ENCODE data around the gene EVC2. TPM values are rescaled to one million over a fixed set of nuclear protein-coding genes. Genes with fewer than 3 reads are reported as not detected.

Gene EVC2
- total and polyA plus RNA-seq, 10 of the 15 experiments (the other 5 are each of a cell fraction or from before 2014, with no cell fraction given), result 0.34 to 10.4 (median 5.6) TPM

DNA sequence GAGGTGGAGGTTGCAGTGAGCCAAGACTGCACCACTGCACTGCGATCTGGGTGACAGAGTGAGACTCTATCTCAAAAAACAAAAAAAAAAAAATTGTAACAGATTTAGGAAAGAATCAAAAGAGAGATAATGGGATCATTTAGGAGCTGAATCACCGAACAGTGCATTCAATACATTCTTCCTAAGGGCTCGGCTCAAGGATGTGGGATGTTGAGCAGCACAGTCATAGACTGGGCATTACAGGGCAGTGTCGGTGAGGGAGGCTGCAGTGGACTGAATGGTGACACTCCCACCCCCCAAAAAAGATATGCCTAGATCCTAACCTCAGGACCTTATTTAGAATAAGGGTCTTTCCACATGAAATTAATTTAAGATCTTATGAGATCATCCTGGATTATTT lies 70.0 kb downstream of the EVC2 start:
- intact Hi-C loops (cut with micrococcal nuclease; ENCODE audit: unreplicated experiment), result no loop called here
- TF ChIP-seq SMAD5 (IDR thresholded peaks at IDR 0.05; ENCODE audit: low read depth), result no peak
- TF ChIP-seq, protein P1, sequence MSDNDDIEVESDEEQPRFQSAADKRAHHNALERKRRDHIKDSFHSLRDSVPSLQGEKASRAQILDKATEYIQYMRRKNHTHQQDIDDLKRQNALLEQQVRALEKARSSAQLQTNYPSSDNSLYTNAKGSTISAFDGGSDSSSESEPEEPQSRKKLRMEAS (IDR thresholded peaks at IDR 0.05; ENCODE audit: low read depth, low read length), result no peak
- no peak for TF ChIP-seq NRF1 (conservative IDR thresholded peaks at IDR 0.05; ENCODE audit: low read depth, low read length)
- no peak for TF ChIP-seq NR2F1 (conservative IDR thresholded peaks at IDR 0.05)
- TF ChIP-seq, protein P2, sequence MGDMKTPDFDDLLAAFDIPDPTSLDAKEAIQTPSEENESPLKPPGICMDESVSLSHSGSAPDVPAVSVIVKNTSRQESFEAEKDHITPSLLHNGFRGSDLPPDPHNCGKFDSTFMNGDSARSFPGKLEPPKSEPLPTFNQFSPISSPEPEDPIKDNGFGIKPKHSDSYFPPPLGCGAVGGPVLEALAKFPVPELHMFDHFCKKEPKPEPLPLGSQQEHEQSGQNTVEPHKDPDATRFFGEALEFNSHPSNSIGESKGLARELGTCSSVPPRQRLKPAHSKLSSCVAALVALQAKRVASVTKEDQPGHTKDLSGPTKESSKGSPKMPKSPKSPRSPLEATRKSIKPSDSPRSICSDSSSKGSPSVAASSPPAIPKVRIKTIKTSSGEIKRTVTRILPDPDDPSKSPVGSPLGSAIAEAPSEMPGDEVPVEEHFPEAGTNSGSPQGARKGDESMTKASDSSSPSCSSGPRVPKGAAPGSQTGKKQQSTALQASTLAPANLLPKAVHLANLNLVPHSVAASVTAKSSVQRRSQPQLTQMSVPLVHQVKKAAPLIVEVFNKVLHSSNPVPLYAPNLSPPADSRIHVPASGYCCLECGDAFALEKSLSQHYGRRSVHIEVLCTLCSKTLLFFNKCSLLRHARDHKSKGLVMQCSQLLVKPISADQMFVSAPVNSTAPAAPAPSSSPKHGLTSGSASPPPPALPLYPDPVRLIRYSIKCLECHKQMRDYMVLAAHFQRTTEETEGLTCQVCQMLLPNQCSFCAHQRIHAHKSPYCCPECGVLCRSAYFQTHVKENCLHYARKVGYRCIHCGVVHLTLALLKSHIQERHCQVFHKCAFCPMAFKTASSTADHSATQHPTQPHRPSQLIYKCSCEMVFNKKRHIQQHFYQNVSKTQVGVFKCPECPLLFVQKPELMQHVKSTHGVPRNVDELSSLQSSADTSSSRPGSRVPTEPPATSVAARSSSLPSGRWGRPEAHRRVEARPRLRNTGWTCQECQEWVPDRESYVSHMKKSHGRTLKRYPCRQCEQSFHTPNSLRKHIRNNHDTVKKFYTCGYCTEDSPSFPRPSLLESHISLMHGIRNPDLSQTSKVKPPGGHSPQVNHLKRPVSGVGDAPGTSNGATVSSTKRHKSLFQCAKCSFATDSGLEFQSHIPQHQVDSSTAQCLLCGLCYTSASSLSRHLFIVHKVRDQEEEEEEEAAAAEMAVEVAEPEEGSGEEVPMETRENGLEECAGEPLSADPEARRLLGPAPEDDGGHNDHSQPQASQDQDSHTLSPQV (IDR thresholded peaks at IDR 0.05), result no peak
- TF ChIP-seq BCL11A (IDR thresholded peaks at IDR 0.05; ENCODE audit: low read depth, low read length), result no peak
- TF ChIP-seq, protein P3, sequence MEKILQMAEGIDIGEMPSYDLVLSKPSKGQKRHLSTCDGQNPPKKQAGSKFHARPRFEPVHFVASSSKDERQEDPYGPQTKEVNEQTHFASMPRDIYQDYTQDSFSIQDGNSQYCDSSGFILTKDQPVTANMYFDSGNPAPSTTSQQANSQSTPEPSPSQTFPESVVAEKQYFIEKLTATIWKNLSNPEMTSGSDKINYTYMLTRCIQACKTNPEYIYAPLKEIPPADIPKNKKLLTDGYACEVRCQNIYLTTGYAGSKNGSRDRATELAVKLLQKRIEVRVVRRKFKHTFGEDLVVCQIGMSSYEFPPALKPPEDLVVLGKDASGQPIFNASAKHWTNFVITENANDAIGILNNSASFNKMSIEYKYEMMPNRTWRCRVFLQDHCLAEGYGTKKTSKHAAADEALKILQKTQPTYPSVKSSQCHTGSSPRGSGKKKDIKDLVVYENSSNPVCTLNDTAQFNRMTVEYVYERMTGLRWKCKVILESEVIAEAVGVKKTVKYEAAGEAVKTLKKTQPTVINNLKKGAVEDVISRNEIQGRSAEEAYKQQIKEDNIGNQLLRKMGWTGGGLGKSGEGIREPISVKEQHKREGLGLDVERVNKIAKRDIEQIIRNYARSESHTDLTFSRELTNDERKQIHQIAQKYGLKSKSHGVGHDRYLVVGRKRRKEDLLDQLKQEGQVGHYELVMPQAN (conservative IDR thresholded peaks at IDR 0.05), result no peak
- SMC1A ChIA-PET (ENCODE audit: uncharacterized antibody, unreplicated experiment), result no interaction called here

More for the DNA sequence above, 70.0 kb downstream of the EVC2 start:
- Histone ChIP-seq H2AFZ (ENCODE audit: control insufficient read depth, low read depth, low read length) (no peak overlapping the region), H3K9me3 (replicated peaks; ENCODE audit: control insufficient read depth, insufficient read depth, low read length) (no peaks in the 10 kb centered on the region), H3K4me1 (ENCODE audit: control insufficient read depth, insufficient read depth, low read length) (no peaks in the 10 kb centered on the region), H3K4me2 (ENCODE audit: control insufficient read depth, insufficient read depth) (no peak overlapping the region), H3K4me3 (no peak overlapping the region), H3K27me3 (replicated peaks in 1 of 2; ENCODE audit: control insufficient read depth in 2 of 2, insufficient read depth in 2 of 2, low read length in 1 of 2) (no peaks in the 10 kb centered on the region), H3K36me3 (ENCODE audit: control insufficient read depth in 2 of 2, insufficient read depth in 2 of 2, low read length in 1 of 2) (no peaks in the 10 kb centered on the region; a peak in 1 of 4 replicates), H3K9ac (ENCODE audit: control insufficient read depth, insufficient read depth, low read length) (no peak overlapping the region), H4K20me1 (ENCODE audit: control insufficient read depth, insufficient read depth) (no peaks in the 10 kb centered on the region), H3K27ac (ENCODE audit: control insufficient read depth, insufficient read depth) (no peak overlapping the region), H3K79me2 (ENCODE audit: control insufficient read depth, insufficient read depth, low read length) (no peaks in the 10 kb centered on the region)
- DNase-seq (ENCODE audit: low read depth, low spot score) (no peak), ATAC-seq (no peak), FAIRE-seq (no peak)
- ChIA-PET CTCF (no interaction called here), POLR2A (no interaction called here), RAD21 (ENCODE audit: unreplicated experiment) (no interaction called here)
- BruUV-seq (replicated peaks), result no TSS peak
- in situ Hi-C loops (cut with MboI), result no loop called here
- WGBS (ENCODE audit: insufficient coverage, insufficient replicate concordance, low lambda C conversion rate, missing lambda C conversion rate), result 0% methylated on average over 4 of the region's 4 CpGs

Data from GM12878 (cell line).